Osteoblast (primary cell): Measurements from ENCODE around the gene IVNS1ABP. TPM values are rescaled to one million over a fixed set of nuclear protein-coding genes. Genes with fewer than 3 reads are reported as not detected.

Experiments
- DNase-seq: peaks from one replicate; pipeline ENCODE4 v3.0.0; 2011; ENCODE audit warnings: low spot score, mixed read lengths; ENCODE audit not compliant: insufficient read length; ENCODE audit errors: missing footprints
- H2AFZ ChIP-seq: 2 replicates; pipeline ENCODE4 v1.6.0; 2011; ENCODE audit warnings: mild to moderate bottlenecking, low read length
- H3K27ac ChIP-seq: 2 replicates; pipeline ENCODE4 v1.5.1; 2011; ENCODE audit warnings: mild to moderate bottlenecking, low read depth, low read length, moderate library complexity
- H3K27me3 ChIP-seq: 2 replicates; pipeline ENCODE4 v1.6.0; 2012; ENCODE audit warnings: mild to moderate bottlenecking, control low read depth, inconsistent platforms, low read length, moderate library complexity; ENCODE audit not compliant: insufficient read depth
- H3K36me3 ChIP-seq: 2 replicates; pipeline ENCODE4 v1.5.1; 2011; ENCODE audit warnings: mild to moderate bottlenecking, low read length, control low read depth, moderate library complexity; ENCODE audit not compliant: insufficient read depth
- H3K4me1 ChIP-seq: 2 replicates; pipeline ENCODE4 v1.5.1; 2011; ENCODE audit warnings: mild to moderate bottlenecking, low read length, control low read depth, moderate library complexity; ENCODE audit not compliant: insufficient read depth
- H3K4me2 ChIP-seq: 2 replicates; pipeline ENCODE4 v1.6.0; 2011; ENCODE audit warnings: mild to moderate bottlenecking, low read length; ENCODE audit not compliant: insufficient read depth
- H3K4me3 ChIP-seq: fragments of 200-600 bp; sonication (generic); 3 replicates; pipeline ENCODE4 v1.5.1; 2012; ENCODE audit warnings: mild to moderate bottlenecking, low read length, inconsistent platforms; ENCODE audit not compliant: insufficient read depth
- H3K79me2 ChIP-seq: 2 replicates; pipeline ENCODE4 v1.6.0; 2012; ENCODE audit warnings: mild to moderate bottlenecking, low read length, control low read depth, inconsistent platforms; ENCODE audit not compliant: insufficient read depth
- H3K9me3 ChIP-seq: 2 replicates; pipeline ENCODE4 v1.5.1; 2011; ENCODE audit warnings: low read depth, low read length, control low read depth
- H4K20me1 ChIP-seq: 2 replicates; pipeline ENCODE4 v1.6.0; 2012; ENCODE audit warnings: mild to moderate bottlenecking, low read length, control low read depth; ENCODE audit not compliant: insufficient read depth
- total RNA-seq: library from RNA; depleted of rRNA; stranded (reverse); fragments of >200 nt; gene quantifications from 2 replicates; pipeline ENCODE4 v1.2.3, GENCODE V29; 2012
- TF ChIP-seq, protein P1 (sequence below): IDR thresholded peaks from 2 replicates; pipeline ENCODE4 v1.5.1; 2011; ENCODE audit warnings: mild to moderate bottlenecking, low read depth, low read length, moderate library complexity; ENCODE audit errors: extremely low read depth

Gene IVNS1ABP
- total RNA-seq, 1 donor = 94.8 TPM

DNA sequence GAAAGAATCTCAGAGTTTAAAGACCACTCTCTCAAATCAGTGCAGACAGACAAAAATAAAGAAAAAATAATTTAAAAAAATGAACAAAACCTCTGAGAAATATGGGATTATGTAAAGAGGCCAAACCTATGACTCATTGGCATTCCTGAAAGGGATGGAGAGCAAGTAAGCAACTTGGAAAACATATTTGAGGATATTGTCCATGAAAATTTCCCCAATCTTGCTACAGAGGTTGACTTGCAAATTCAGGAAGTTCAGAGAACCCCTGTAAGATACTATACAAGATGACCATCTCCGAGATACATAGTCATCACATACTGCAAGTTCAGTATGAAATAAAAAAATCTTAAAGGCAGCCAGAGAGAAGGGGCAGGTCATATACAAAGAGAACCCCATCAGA, 43.7 kb upstream of the IVNS1ABP start:
- Histone ChIP-seq H3K79me2 (no peaks in the 10 kb centered on the region), H3K4me2 (no peak overlapping the region), H3K4me3 (no peak overlapping the region), H3K36me3 (no peaks in the 10 kb centered on the region), H3K27ac (no peak overlapping the region), H3K27me3 (no peaks in the 10 kb centered on the region), H3K9me3 (no peaks in the 10 kb centered on the region), H4K20me1 (no peaks in the 10 kb centered on the region), H2AFZ (no peak overlapping the region), H3K4me1 (peaks cover 9% of the 10 kb centered on the region)
- TF ChIP-seq, protein P1, sequence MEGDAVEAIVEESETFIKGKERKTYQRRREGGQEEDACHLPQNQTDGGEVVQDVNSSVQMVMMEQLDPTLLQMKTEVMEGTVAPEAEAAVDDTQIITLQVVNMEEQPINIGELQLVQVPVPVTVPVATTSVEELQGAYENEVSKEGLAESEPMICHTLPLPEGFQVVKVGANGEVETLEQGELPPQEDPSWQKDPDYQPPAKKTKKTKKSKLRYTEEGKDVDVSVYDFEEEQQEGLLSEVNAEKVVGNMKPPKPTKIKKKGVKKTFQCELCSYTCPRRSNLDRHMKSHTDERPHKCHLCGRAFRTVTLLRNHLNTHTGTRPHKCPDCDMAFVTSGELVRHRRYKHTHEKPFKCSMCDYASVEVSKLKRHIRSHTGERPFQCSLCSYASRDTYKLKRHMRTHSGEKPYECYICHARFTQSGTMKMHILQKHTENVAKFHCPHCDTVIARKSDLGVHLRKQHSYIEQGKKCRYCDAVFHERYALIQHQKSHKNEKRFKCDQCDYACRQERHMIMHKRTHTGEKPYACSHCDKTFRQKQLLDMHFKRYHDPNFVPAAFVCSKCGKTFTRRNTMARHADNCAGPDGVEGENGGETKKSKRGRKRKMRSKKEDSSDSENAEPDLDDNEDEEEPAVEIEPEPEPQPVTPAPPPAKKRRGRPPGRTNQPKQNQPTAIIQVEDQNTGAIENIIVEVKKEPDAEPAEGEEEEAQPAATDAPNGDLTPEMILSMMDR = no peak
- peak; percentile 55 for DNase-seq

DNA sequence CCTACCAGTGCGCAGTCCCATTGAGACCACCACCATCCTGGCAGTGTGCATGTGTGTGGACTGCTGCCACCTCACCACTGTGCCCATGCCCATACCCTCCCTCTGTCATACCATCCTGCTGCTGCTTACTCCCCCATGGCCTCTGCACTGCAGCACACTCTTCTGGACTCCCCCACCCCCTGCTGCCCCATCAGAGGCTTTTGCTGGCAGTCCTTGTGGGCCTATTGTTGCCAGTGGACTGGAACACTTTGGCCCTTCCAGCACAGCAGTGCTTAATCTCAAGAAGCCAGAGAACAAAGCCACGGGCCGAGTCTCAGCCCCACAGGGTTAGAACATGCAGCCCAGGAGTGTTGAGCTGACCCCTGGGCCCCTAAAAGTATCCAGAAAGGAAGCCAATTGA, 41.9 kb upstream of the IVNS1ABP start:
- no peaks in the 10 kb centered on the region for H3K9me3 ChIP-seq
- H4K20me1 ChIP-seq = no peaks in the 10 kb centered on the region
- H3K4me2 ChIP-seq = no peak overlapping the region
- peaks cover 9% of the 10 kb centered on the region for H3K4me1 ChIP-seq
- no peak overlapping the region for H3K27ac ChIP-seq
- TF ChIP-seq, protein P1 = no peak
- H3K36me3 ChIP-seq = no peaks in the 10 kb centered on the region
- H3K27me3 ChIP-seq = no peaks in the 10 kb centered on the region
- no peak overlapping the region for H3K4me3 ChIP-seq
- no peaks in the 10 kb centered on the region for H3K79me2 ChIP-seq
- DNase-seq = no peak
- H2AFZ ChIP-seq = no peak overlapping the region

DNA sequence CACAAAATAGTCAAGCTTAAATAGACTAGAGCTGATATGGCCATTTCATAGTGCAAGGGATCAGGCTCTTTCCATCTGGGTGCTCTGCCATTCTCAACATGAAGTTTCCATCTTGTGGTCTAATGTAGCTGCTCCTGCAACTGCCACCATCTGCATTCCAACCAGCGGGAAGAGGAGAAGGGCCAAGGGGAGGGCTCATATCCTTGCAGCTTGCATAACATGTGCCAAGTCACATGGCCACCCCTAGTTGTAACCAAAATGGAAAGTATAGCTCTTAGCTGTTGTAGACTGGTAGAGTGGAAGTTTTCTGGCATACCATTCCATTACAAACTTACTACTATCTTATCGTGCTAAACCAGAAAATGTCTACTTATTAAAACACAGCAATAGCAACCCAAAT, 38.9 kb upstream of the IVNS1ABP start:
- no peaks in the 10 kb centered on the region for H3K9me3 ChIP-seq
- no peaks in the 10 kb centered on the region for H3K27me3 ChIP-seq
- DNase-seq = no peak
- no peak overlapping the region for H3K4me2 ChIP-seq
- no peaks in the 10 kb centered on the region for H3K36me3 ChIP-seq
- H3K4me3 ChIP-seq = no peak overlapping the region
- H3K79me2 ChIP-seq = no peaks in the 10 kb centered on the region
- peaks cover 6% of the 10 kb centered on the region for H3K4me1 ChIP-seq
- no peak overlapping the region for H2AFZ ChIP-seq
- H3K27ac ChIP-seq = no peak overlapping the region
- TF ChIP-seq, protein P1 = no peak
- H4K20me1 ChIP-seq = no peaks in the 10 kb centered on the region

DNA sequence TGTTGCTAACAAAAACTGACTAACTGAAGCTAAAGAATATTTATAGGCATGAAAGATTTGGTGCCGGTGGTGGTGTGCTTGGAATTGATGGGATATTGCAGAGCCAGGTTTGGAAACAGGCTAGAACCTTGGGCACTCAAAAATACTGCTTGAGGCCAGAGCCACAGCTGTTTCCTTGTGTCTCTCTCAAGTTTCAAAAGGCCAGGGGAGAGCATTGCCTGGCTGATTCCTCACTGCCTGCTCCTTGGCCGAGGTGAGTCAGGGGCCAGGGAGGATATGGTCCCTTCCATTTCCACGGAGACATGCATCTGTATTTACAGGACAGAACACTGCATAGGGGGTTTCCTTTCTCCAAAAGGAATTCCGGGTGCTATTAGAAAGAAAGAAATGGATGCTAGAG, 36.1 kb upstream of the IVNS1ABP start:
- Histone ChIP-seq H4K20me1 (no peaks in the 10 kb centered on the region), H3K79me2 (no peaks in the 10 kb centered on the region), H3K27ac (no peak overlapping the region), H2AFZ (peak overlapping the region; percentile 15), H3K4me3 (no peak overlapping the region), H3K4me2 (no peak overlapping the region), H3K9me3 (no peaks in the 10 kb centered on the region), H3K36me3 (no peaks in the 10 kb centered on the region), H3K27me3 (no peaks in the 10 kb centered on the region), H3K4me1 (no peaks in the 10 kb centered on the region)
- TF ChIP-seq, protein P1 = no peak
- DNase-seq = no peak
